ENCODE results near the gene SLC25A40.

- TF ChIP-seq CTCF (IDR thresholded peaks at IDR 0.05) (no peak), POLR2A (IDR thresholded peaks at IDR 0.05) (no peak)
Observed at GRCh38 chr7:87806150-87806549, 70.0 kb downstream of the SLC25A40 start.
